Upper lobe of left lung (tissue), 4 donors: ENCODE measurements around the gene UNC80.

ENCODE experiments used
- CTCF ChIP-seq, 6 experiments: fragments of 450-650 bp in 4 of 6; fragments of 200-600 bp in 2 of 6; sonication (generic) in 2 of 6; IDR thresholded peaks; one replicate each; pipeline ENCODE4 v1.5.1; 2016 to 2019; ENCODE audit warnings: antibody characterized with exemption in 6 of 6
- POLR2A ChIP-seq, 4 donors: fragments of 450-650 bp; IDR thresholded peaks; one replicate each; pipeline ENCODE4 v1.5.1; 2016 to 2017; ENCODE audit warnings: antibody characterized with exemption in 4 of 4, mild to moderate bottlenecking in 2 of 4

GRCh38 chr2:209806318-209806717 lies 34.7 kb downstream of the UNC80 start:
- no peak for TF ChIP-seq POLR2A (IDR thresholded peaks at IDR 0.05)
- TF ChIP-seq CTCF (IDR thresholded peaks at IDR 0.05), result no peak
